Muscle of leg (tissue), 16 donors: ENCODE measurements around the gene PTPRB. TPM values are rescaled to one million over a fixed set of nuclear protein-coding genes. Genes with fewer than 3 reads are reported as not detected.
A peak's percentile ranks its signal among the peaks of the same experiment; 100 is the strongest.

Experiments used
- DNase-seq: peaks from one replicate; pipeline ENCODE4 v3.0.0; 2013
- H3K27ac ChIP-seq: one replicate; pipeline ENCODE4 v1.5.1; 2013; ENCODE audit warnings: mild to moderate bottlenecking, low read length, control low read depth
- H3K27me3 ChIP-seq: one replicate; pipeline ENCODE4 v1.6.1; 2013; ENCODE audit warnings: low read length; ENCODE audit not compliant: control insufficient read depth, insufficient read depth
- H3K36me3 ChIP-seq: one replicate; pipeline ENCODE4 v1.6.1; 2013; ENCODE audit warnings: low read length; ENCODE audit not compliant: control insufficient read depth, insufficient read depth
- H3K4me1 ChIP-seq: one replicate; pipeline ENCODE4 v1.6.1; 2013; ENCODE audit warnings: low read length; ENCODE audit not compliant: control insufficient read depth, insufficient read depth
- H3K4me3 ChIP-seq: one replicate; pipeline ENCODE4 v1.5.1; 2013; ENCODE audit warnings: low read length, control low read depth
- H3K9me3 ChIP-seq: replicated peaks from 2 replicates; pipeline ENCODE4 v1.6.1; 2013; ENCODE audit warnings: low read depth, low read length; ENCODE audit not compliant: control insufficient read depth
- WGBS: methylation state at CpG from one replicate; pipeline ENCODE4 v1.1.5; 2013; ENCODE audit warnings: missing lambda C conversion rate; ENCODE audit not compliant: insufficient coverage; 5-methylcytosine and 5-hydroxymethylcytosine counted together
- long read RNA-seq, 11 donors: transcript quantifications; one replicate each; lab custom pipeline, GENCODE V29; 2026
- polyA plus RNA-seq, 8 donors: library from polyadenylated mRNA; unstranded; fragments of 120-200 nt; gene quantifications; one replicate each; pipeline versions ENCODE4 v1.2.1 to v1.2.3, GENCODE V29; 2013; ENCODE audit warnings: inconsistent platforms in 1 of 8, low replicate concordance in 1 of 8; ENCODE audit not compliant: insufficient read length in 8 of 8, insufficient read depth in 1 of 8
- total RNA-seq: library from RNA; stranded (reverse); fragments of 120-200 nt; gene quantifications from one replicate; pipeline ENCODE4 v1.2.4, GENCODE V29; 2013

The PTPRB gene
- 20.8 TPM for total RNA-seq
- 10 to 100 TPM; 12.4 to 19.8 (median 15.6) TPM for polyA plus RNA-seq
- long read RNA-seq, donor 1, result 0 reads
- long read RNA-seq, donor 2, result 0 reads
- long read RNA-seq, donor 3, partial matches to known transcripts, result 0 of 1 reads
- long read RNA-seq, donor 3, other reads (novel, unspliced or antisense), result 0 of 1 reads
- long read RNA-seq, donor 4, result 0 reads
- long read RNA-seq, donor 5, partial matches to known transcripts, result 0 of 3 reads
- long read RNA-seq, donor 5, other reads (novel, unspliced or antisense), result 0 of 3 reads
- long read RNA-seq, donor 6, result 0 reads
- long read RNA-seq, donor 7, partial matches to known transcripts, result 0 of 1 reads
- long read RNA-seq, donor 7, other reads (novel, unspliced or antisense), result 0 of 1 reads
- long read RNA-seq, donor 8, partial matches to known transcripts, result 0 of 2 reads
- long read RNA-seq, donor 8, other reads (novel, unspliced or antisense), result 0 of 2 reads
- long read RNA-seq, donor 9, result 0 reads
- long read RNA-seq, donor 10, result 0 reads
- long read RNA-seq, donor 11, partial matches to known transcripts, result 0 of 2 reads
- long read RNA-seq, donor 11, other reads (novel, unspliced or antisense), result 0 of 2 reads

GRCh38 chr12:70637303-70638085 is at the start of gene PTPRB:
TSS of gene PTPRB (minus strand) at chr12:70637429. CDS start at chr12:70637395, 34 bp downstream.
- H3K27ac ChIP-seq, result peak within 1 kb of the TSS; percentile 67
- no peaks in the 10 kb centered on the region for H3K27me3 ChIP-seq
- no peaks in the 10 kb centered on the region for H3K36me3 ChIP-seq
- WGBS, result 60% methylated on average over 1 of the region's 6 CpGs
- DNase-seq, result peak; percentile 60
- H3K9me3 ChIP-seq, result no peaks in the 10 kb centered on the region
- no peaks in the 10 kb centered on the region for H3K4me1 ChIP-seq
- peak within 1 kb of the TSS; percentile 23 for H3K4me3 ChIP-seq

GRCh38 chr12:70686907-70687306 is 49.7 kb upstream of the PTPRB start:
- H3K27ac ChIP-seq, result no peak overlapping the region
- H3K27me3 ChIP-seq, result no peaks in the 10 kb centered on the region
- H3K36me3 ChIP-seq, result no peaks in the 10 kb centered on the region
- H3K4me1 ChIP-seq, result peaks cover 2% of the 10 kb centered on the region
- H3K9me3 ChIP-seq, result no peaks in the 10 kb centered on the region
- no CpG with 5 or more reads among the region's 1 CpG for WGBS
- no peak overlapping the region for H3K4me3 ChIP-seq
- DNase-seq, result no peak

- Histone ChIP-seq H3K9me3 (no peaks in the 10 kb centered on the region), H3K27ac (no peak overlapping the region), H3K4me1 (peaks cover 2% of the 10 kb centered on the region), H3K27me3 (no peaks in the 10 kb centered on the region), H3K4me3 (no peak overlapping the region), H3K36me3 (no peaks in the 10 kb centered on the region)
- no peak for DNase-seq
- WGBS, result no CpG with 5 or more reads among the region's 2 CpGs
Measured at GRCh38 chr12:70686299-70686698, 49.1 kb upstream of the PTPRB start.

- Histone ChIP-seq H3K36me3 (no peaks in the 10 kb centered on the region), H3K27ac (no peak overlapping the region), H3K4me3 (no peak overlapping the region), H3K4me1 (no peaks in the 10 kb centered on the region), H3K9me3 (no peaks in the 10 kb centered on the region), H3K27me3 (no peaks in the 10 kb centered on the region)
- no peak for DNase-seq
- 100% methylated on average over 1 of the region's 3 CpGs for WGBS
Measured at GRCh38 chr12:70683976-70684375, 46.7 kb upstream of the PTPRB start.

- no peak overlapping the region for H3K4me3 ChIP-seq
- H3K27ac ChIP-seq, result no peak overlapping the region
- no peaks in the 10 kb centered on the region for H3K9me3 ChIP-seq
- no peak for DNase-seq
- no peaks in the 10 kb centered on the region for H3K36me3 ChIP-seq
- WGBS, result 96% methylated on average over 4 of the region's 5 CpGs
- no peaks in the 10 kb centered on the region for H3K27me3 ChIP-seq
- H3K4me1 ChIP-seq, result no peaks in the 10 kb centered on the region
Measured at GRCh38 chr12:70671698-70672097, 34.5 kb upstream of the PTPRB start.

GRCh38 chr12:70670948-70671347 is 33.7 kb upstream of the PTPRB start:
- DNase-seq, result no peak
- no peak overlapping the region for H3K27ac ChIP-seq
- no peak overlapping the region for H3K4me3 ChIP-seq
- no peaks in the 10 kb centered on the region for H3K36me3 ChIP-seq
- no peaks in the 10 kb centered on the region for H3K27me3 ChIP-seq
- WGBS, result no CpG with 5 or more reads among the region's 3 CpGs
- H3K4me1 ChIP-seq, result no peaks in the 10 kb centered on the region
- H3K9me3 ChIP-seq, result no peaks in the 10 kb centered on the region

GRCh38 chr12:70667253-70667652 is 30.0 kb upstream of the PTPRB start:
- Histone ChIP-seq H3K9me3 (no peaks in the 10 kb centered on the region), H3K4me1 (peaks cover 2% of the 10 kb centered on the region)
- WGBS, result no CpG with 5 or more reads among the region's 2 CpGs

GRCh38 chr12:70666364-70666763 is 29.1 kb upstream of the PTPRB start:
- H3K27me3 ChIP-seq, result no peaks in the 10 kb centered on the region
- peaks cover 2% of the 10 kb centered on the region for H3K4me1 ChIP-seq
- no peaks in the 10 kb centered on the region for H3K36me3 ChIP-seq
- no peaks in the 10 kb centered on the region for H3K9me3 ChIP-seq
- no CpG with 5 or more reads among the region's 1 CpG for WGBS
- H3K4me3 ChIP-seq, result no peak overlapping the region
- DNase-seq, result no peak
- no peak overlapping the region for H3K27ac ChIP-seq

More at GRCh38 chr12:70667253-70667652, 30.0 kb upstream of the PTPRB start:
- DNase-seq, result no peak
- Histone ChIP-seq H3K4me3 (no peak overlapping the region), H3K27me3 (no peaks in the 10 kb centered on the region), H3K36me3 (no peaks in the 10 kb centered on the region), H3K27ac (no peak overlapping the region)

- Histone ChIP-seq H3K4me1 (peaks cover 5% of the 10 kb centered on the region), H3K27me3 (no peaks in the 10 kb centered on the region), H3K27ac (peak overlapping the region; percentile 38), H3K36me3 (no peaks in the 10 kb centered on the region), H3K9me3 (no peaks in the 10 kb centered on the region), H3K4me3 (no peak overlapping the region)
- 47% methylated on average over 7 of the region's 7 CpGs for WGBS
- DNase-seq, result peak; percentile 35
Measured at GRCh38 chr12:70664465-70664881, 27.2 kb upstream of the PTPRB start.

GRCh38 chr12:70663838-70664237 is 26.6 kb upstream of the PTPRB start:
- Histone ChIP-seq H3K4me1 (peaks cover 5% of the 10 kb centered on the region), H3K9me3 (no peaks in the 10 kb centered on the region), H3K36me3 (no peaks in the 10 kb centered on the region), H3K27me3 (no peaks in the 10 kb centered on the region), H3K4me3 (no peak overlapping the region), H3K27ac (peak overlapping the region; percentile 38)
- WGBS, result 100% methylated on average over 1 of the region's 1 CpG
- DNase-seq, result no peak
